HG02938 (cell line): Measurements from ENCODE around the gene TTC23.

Source experiments
- ATAC-seq: cut with Tn5 transposase; IDR thresholded peaks from one replicate; pipeline ENCODE4 v1.9.1; 2021; ENCODE audit warnings: mild to moderate bottlenecking, moderate library complexity; ENCODE audit not compliant: unreplicated experiment

TTC23 gene

DNA sequence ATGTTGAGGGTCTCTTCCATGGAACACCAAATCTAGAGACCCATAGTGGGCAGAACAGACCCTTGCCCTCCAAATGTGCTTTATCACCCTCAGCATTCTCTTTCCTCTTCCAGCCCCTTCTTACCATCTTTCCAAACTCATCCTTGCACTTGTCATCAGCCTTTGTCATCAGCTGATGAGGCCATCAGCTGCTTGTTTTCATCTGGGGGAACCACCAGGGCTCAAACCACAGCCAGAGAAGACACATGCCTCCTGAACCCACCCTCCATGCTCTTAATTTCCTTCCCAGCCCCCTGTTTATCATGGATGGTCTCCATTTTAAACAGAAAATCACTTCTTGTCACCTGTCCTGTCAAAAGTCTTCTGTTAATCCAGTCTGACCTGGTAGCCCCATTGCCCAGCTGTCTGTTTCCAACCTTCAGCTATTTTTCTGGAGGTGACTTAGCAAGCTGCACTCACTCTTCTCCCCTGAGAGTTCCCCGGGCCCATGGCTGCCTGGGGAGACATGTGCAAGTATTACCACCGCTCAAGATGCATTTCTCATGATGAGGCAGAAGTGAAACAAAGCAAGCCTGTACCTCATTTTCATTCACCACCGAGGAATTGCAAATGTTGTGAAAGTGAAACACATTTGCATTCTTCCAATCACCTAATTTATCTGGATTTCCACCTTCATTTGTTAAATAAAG lies 159.2 kb downstream of the TTC23 start:
- ATAC-seq, result peak; percentile 100

GRCh38 chr15:99087405-99087943 lies 161.9 kb downstream of the TTC23 start:
- no peak for ATAC-seq

DNA sequence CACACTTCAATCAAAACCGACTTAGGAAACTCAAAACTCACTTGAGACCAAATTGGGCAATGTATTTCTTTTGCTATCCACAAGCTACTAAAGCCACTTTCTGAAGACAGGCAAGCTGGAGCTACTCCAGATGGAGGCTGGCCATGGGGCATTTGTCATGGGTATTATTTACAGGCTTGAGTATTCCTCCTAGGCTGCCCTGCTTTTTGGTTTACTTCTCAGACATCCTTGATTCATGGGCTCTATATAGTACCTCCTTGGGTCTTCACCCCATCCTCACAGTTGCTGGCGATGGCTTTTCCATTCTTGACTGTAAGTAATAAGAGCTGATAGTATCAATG lies 163.1 kb downstream of the TTC23 start:
- no peak for ATAC-seq
